GM18519 (cell line): ENCODE measurements around the gene RHO.

Source experiments
- ATAC-seq: cut with Tn5 transposase; IDR thresholded peaks from one replicate; pipeline ENCODE4 v1.9.1; 2021; ENCODE audit warnings: mild to moderate bottlenecking, moderate library complexity; ENCODE audit not compliant: unreplicated experiment, low FRiP score

Gene RHO

DNA sequence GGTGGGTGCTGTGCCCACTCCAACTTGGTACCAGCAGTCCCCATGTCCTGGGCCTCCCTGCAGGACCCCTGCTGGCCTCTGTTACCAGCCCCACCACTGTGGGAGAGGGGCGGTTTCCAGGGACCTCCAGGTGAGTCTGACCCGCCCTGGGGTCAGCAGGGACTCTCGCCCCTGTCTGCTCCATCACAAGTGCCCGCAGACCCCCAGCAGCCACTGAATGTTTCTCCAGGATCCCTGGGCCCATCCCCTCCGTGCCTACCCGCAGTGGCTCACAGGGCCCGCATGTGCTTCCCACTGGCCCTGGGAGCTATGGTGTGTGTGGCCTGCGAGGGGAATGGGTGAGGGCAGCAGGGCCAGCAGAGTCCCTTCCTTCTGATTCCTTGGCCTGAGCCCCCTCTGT is 9.9 kb upstream of the RHO start:
- no peak for ATAC-seq

DNA sequence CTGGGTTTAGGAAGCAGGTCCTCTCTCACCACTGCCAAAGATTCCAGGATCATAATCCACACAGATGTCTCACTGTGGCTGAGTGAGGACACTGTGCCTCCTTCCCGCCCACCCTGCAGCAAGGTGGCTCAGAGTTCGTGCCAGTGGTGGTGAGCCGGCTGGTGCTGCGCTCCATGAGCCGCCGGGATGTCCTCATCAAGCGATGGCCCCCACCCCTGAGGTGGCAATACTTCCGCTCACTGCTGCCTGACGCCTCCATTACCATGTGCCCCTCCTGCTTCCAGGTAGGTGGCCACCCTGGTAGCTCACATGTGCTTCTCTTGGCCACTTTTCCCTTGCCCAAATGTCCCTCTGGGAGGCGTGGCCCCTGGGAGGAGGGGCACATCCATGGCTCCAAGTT is 9.0 kb upstream of the RHO start:
- ATAC-seq = no peak

DNA sequence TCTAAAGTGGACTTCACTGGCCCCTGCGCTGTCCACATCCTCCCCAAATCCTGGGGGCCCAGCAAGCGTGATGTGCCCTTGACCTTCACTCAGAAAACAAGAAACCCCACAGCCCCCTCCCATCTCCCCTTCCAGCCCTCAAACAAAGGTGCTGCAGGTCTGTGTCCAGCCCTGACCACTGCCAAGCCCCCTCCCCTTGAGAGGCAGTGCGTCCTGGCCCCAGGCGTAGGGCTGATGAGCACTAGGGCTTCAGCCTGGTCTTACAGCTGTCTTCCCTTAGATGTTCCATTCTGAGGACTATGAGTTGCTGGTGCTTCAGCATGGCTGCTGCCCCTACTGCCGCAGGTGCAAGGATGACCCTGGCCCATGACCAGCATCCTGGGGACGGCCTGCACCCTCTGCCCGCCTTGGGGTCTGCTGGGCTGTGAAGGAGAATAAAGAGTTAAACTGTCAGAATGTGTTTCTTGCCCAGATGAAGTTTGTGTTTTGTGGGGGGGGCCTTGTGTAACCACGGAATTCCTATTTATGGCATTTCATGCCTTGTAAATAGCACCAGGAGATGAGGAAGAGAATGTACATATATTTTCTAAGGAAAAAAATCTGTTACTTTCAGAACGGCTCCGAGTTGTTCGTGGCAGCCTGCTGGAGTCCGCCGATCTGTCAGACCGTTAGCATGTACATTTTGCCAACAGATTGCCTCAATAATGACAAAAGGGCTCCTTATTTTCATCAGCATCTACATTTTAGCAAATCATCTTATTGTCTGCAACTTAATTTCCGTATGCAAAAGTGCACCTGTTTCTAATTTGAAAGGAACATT is 8.3 kb upstream of the RHO start:
- no peak for ATAC-seq

DNA sequence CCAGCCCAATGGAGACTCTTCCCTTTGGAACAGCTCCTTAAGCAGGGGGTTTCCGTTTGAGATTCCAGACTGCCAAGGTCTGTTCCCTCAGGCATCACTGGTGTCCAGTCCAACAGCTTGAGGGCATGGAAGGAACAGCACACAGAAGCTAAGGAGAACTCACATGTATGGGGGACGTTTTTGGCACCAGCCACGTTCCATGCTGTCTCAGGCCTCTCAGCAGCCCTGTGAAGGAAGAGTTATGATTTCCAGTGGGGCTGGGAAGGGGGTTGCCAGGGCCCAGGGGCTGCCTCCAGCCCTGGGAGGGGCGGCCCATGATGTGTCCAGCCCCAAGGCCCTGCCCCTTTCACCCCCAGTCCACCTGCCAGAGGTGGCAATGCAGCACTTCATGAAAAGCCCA is 7.5 kb upstream of the RHO start:
- ATAC-seq = no peak

DNA sequence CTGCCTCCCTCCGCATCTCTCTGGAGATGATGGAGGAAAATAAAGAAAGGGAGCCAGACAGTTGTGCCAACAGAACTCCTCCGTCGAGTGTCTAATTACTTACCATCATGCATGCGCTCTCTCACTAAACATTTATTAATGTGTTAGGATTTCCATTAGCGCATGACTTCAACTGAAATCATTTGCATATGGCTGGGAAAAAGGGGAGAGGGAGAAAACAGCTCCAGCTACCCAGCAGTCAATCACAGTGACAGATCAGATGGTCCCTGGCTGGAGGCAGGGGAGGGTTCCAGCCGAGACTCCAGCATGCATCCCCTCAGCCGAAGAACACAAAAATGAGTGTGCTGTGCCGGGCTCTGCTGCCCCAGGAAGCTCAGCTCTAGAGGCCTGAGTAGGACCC is 6.8 kb upstream of the RHO start:
- ATAC-seq = no peak

DNA sequence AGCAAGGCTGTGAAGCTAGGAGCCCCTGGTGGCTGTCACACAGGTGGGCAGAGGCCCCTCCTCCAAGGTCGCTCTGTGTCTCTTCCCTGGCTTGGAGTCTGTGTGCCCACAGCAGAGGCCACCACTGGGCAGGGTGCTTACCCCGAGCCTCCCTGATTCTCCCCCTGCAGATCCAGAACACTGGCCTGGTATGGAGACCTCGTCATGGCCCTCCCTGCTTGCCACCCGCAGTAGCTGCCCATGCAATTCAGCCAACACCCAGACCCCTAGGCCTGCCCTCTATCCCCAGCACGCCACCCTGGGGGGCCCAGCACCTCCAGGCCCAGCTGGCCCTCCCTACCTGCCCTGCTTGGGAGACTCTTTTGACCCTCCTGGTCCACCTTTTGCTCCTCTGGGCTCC is 5.5 kb upstream of the RHO start:
- ATAC-seq = no peak

DNA sequence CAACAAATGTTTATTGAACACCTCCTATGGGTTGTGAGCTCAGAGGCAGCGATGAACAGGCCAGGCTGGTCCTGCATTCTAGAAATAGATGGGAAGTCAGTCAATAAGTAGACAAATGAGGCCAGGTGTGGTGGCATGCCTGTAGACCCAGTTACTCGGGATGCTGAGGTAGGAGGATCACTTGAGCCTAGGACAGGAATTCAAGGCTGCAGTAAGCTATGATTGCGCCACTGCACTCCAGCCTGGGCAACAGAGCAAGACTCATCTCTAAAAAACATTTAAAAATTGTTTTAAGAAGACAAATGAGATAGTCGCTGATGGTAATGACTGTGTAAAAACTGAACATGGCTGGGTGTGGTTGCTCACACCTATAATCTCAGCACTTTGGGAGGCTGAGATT is 4.4 kb upstream of the RHO start:
- no peak for ATAC-seq

DNA sequence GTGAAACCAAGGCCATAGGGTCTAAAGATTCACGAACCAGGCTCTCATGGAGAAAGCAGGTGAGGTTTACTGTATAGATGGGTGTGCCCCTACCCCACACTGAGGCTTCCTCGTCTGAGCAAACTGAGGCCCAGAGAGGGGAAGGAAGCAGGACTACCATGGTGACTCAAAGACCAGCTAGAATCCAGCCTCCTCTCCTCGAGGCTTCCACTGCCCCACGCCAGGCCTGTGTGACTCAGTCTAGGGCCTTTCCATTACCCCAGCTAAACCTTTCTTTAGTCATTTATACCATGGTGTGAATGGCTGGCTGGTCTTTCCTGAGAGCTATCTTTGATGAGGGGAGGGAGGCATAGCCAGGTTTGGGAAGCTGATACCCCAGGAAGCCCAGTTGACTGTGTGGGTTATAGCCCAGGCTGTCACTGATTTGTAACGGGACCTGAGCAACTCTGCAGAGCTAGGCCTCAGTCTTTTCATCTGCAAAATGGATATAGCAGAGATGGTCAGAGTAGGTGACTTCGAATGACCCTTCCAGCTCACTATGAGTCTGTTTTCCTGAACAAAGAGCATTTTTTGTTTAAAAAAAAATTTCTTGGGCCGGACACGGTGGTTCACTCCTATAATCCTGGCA is 3.0 kb upstream of the RHO start:
- no peak for ATAC-seq

DNA sequence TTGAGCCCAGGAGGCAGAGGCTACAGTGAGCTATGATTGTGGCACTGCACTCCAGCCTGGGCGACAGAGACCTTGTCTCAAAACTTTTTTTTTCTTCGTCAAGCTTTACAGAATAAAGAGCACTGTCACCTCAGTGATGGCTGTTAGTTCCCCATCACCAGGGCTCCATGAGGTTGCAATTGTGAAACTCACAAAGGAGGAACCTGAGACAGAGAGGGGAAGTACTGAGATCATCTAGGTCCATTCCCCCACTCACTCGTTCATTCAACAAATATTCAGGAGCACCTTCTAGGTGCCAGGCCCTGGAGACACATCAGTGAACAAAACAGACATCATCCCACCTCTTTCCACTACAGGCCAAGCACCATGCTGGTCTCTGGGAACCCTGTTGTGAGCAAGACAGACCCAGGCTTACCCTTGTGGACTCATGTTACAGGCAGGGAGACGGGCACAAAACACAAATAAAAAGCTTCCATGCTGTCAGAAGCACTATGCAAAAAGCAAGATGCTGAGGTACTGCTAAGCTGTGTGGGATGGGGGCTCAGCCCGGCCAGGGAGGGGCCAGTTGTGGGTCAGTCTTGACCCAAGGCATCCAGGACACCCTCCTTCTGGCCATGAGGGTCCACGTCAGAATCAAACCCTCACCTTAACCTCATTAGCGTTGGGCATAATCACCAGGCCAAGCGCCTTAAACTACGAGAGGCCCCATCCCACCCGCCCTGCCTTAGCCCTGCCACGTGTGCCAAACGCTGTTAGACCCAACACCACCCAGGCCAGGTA is 2.1 kb upstream of the RHO start:
- peak; percentile 70 for ATAC-seq

DNA sequence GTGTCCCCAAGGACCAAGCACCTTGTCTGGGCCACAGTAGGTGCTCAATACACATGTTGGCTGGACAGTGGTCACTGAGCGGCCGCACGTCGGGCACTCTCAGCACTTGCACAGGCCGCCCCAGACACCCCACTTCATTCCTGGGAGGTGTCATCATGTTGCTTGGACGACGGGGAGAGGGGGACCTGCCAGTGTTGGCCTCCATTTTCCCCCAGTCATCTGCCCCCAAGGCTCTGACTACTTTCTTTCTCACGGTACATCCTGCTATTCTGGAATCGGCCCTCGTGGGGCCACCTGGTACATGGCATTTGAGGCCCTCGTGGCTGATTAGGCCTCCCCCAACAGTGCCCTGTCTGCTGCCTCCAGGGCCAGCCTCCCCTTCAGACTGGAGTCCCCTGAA is 1.2 kb upstream of the RHO start:
- ATAC-seq = no peak

DNA sequence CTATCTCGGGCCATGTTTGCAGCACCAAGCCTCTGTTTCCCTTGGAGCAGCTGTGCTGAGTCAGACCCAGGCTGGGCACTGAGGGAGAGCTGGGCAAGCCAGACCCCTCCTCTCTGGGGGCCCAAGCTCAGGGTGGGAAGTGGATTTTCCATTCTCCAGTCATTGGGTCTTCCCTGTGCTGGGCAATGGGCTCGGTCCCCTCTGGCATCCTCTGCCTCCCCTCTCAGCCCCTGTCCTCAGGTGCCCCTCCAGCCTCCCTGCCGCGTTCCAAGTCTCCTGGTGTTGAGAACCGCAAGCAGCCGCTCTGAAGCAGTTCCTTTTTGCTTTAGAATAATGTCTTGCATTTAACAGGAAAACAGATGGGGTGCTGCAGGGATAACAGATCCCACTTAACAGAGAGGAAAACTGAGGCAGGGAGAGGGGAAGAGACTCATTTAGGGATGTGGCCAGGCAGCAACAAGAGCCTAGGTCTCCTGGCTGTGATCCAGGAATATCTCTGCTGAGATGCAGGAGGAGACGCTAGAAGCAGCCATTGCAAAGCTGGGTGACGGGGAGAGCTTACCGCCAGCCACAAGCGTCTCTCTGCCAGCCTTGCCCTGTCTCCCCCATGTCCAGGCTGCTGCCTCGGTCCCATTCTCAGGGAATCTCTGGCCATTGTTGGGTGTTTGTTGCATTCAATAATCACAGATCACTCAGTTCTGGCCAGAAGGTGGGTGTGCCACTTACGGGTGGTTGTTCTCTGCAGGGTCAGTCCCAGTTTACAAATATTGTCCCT is 1.2 kb downstream of the RHO start:
- ATAC-seq = no peak

DNA sequence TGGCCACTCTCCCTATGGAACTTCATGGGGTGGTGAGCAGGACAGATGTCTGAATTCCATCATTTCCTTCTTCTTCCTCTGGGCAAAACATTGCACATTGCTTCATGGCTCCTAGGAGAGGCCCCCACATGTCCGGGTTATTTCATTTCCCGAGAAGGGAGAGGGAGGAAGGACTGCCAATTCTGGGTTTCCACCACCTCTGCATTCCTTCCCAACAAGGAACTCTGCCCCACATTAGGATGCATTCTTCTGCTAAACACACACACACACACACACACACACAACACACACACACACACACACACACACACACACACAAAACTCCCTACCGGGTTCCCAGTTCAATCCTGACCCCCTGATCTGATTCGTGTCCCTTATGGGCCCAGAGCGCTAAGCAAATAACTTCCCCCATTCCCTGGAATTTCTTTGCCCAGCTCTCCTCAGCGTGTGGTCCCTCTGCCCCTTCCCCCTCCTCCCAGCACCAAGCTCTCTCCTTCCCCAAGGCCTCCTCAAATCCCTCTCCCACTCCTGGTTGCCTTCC is 1.9 kb downstream of the RHO start:
- no peak for ATAC-seq

DNA sequence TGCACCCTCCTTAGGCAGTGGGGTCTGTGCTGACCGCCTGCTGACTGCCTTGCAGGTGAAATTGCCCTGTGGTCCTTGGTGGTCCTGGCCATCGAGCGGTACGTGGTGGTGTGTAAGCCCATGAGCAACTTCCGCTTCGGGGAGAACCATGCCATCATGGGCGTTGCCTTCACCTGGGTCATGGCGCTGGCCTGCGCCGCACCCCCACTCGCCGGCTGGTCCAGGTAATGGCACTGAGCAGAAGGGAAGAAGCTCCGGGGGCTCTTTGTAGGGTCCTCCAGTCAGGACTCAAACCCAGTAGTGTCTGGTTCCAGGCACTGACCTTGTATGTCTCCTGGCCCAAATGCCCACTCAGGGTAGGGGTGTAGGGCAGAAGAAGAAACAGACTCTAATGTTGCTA is 2.4 kb downstream of the RHO start:
- no peak for ATAC-seq

DNA sequence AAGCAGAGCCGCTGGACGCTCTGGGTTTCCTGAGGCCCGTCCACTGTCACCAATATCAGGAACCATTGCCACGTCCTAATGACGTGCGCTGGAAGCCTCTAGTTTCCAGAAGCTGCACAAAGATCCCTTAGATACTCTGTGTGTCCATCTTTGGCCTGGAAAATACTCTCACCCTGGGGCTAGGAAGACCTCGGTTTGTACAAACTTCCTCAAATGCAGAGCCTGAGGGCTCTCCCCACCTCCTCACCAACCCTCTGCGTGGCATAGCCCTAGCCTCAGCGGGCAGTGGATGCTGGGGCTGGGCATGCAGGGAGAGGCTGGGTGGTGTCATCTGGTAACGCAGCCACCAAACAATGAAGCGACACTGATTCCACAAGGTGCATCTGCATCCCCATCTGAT is 3.3 kb downstream of the RHO start:
- ATAC-seq = no peak

DNA sequence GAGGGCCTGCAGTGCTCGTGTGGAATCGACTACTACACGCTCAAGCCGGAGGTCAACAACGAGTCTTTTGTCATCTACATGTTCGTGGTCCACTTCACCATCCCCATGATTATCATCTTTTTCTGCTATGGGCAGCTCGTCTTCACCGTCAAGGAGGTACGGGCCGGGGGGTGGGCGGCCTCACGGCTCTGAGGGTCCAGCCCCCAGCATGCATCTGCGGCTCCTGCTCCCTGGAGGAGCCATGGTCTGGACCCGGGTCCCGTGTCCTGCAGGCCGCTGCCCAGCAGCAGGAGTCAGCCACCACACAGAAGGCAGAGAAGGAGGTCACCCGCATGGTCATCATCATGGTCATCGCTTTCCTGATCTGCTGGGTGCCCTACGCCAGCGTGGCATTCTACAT is 3.8 kb downstream of the RHO start:
- no peak for ATAC-seq

DNA sequence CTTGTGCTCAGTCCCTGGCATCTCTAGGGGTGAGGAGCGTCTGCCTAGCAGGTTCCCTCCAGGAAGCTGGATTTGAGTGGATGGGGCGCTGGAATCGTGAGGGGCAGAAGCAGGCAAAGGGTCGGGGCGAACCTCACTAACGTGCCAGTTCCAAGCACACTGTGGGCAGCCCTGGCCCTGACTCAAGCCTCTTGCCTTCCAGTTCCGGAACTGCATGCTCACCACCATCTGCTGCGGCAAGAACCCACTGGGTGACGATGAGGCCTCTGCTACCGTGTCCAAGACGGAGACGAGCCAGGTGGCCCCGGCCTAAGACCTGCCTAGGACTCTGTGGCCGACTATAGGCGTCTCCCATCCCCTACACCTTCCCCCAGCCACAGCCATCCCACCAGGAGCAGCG is 5.0 kb downstream of the RHO start:
- ATAC-seq = no peak

DNA sequence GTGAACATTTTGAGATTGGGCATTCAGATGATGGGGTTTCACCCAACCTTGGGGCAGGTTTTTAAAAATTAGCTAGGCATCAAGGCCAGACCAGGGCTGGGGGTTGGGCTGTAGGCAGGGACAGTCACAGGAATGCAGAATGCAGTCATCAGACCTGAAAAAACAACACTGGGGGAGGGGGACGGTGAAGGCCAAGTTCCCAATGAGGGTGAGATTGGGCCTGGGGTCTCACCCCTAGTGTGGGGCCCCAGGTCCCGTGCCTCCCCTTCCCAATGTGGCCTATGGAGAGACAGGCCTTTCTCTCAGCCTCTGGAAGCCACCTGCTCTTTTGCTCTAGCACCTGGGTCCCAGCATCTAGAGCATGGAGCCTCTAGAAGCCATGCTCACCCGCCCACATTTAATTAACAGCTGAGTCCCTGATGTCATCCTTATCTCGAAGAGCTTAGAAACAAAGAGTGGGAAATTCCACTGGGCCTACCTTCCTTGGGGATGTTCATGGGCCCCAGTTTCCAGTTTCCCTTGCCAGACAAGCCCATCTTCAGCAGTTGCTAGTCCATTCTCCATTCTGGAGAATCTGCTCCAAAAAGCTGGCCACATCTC is 6.1 kb downstream of the RHO start:
- no peak for ATAC-seq

DNA sequence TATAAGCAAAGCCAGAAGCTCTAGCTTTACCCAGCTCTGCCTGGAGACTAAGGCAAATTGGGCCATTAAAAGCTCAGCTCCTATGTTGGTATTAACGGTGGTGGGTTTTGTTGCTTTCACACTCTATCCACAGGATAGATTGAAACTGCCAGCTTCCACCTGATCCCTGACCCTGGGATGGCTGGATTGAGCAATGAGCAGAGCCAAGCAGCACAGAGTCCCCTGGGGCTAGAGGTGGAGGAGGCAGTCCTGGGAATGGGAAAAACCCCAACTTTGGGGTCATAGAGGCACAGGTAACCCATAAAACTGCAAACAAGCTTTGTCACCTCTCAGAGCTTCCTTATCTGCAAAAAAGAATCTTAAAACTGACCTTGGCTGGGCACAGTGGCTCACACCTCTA is 6.6 kb downstream of the RHO start:
- no peak for ATAC-seq

DNA sequence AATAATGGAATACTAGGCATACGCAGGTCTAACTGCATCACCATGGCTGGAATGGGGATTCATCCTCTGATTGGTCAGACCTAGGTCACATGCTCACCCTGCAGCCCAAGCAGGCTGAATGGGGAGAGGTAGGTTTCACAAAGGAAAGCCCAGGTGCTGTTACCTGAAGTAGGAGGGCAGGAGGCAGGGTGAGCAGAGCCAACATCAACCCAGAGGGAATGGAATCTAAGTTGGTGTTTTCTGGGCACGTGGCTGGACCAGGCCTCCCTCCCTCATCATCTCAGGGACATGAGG is 7.9 kb downstream of the RHO start:
- ATAC-seq = no peak

DNA sequence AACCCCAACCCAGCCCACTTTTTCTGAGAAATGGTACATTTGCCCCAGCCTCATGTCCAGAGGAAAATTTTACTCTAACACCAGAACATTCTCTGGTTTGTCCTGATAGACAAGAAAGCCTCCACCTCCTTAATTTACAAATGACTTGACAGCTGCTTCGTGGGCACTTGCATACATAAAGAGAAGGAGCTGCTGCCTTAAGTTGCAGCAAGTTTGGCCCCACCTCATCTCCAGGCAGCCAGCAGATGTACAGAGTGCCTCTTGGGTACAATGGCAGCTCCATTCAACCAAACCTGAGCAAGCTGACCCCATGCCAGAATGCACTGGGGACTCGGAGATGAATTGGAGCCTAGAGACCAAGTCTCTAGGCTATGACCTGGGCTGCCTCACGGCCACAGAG is 8.4 kb downstream of the RHO start:
- ATAC-seq = no peak

DNA sequence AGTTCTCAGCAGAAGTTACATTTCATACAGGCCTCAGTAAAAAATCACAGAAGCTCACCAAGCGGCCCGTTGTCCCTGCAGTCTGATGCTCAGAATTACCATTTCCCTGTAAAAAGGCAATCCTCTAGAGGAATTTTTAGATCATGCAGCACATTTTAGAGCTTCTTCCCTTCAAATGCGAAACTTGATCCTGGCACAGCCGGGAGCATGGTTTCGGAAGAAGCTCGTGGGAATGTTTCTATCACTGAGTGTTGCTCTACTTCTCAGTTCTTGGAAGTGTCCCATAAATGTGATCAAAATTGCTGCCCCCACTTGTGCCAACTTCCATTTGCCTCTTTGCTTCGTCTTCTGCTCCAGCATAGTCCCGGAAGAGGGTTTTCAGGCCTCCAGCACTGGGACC is 10.8 kb downstream of the RHO start:
- ATAC-seq = no peak
